Keratinocyte (primary cell): Measurements from ENCODE around the gene HPD. TPM values are rescaled to one million over a fixed set of nuclear protein-coding genes. Genes with fewer than 3 reads are reported as not detected.
"Not testable (repeated sequence)": the region's sequence is repeated elsewhere in the genome, so short reads cannot be mapped to it uniquely, and the experiment has no call there.

Experiments used
- DNase-seq: peaks from one replicate; pipeline ENCODE4 v3.0.0-alpha.2; 2011; ENCODE audit warnings: low read depth, missing footprints, low spot score
- FAIRE-seq: peaks from 2 replicates; lab custom pipeline; 2011; peaks lifted over from hg19 to GRCh38; lab: Jason Lieb, UNC
- H2AFZ ChIP-seq: 2 replicates; pipeline ENCODE4 v1.6.0; 2012; ENCODE audit warnings: low read length, control low read depth, inconsistent platforms; ENCODE audit not compliant: control insufficient read depth
- H3K27ac ChIP-seq: 2 replicates; pipeline ENCODE4 v1.5.1; 2011; ENCODE audit warnings: low read length; ENCODE audit not compliant: control insufficient read depth, insufficient read depth
- H3K27me3 ChIP-seq: 3 replicates; pipeline ENCODE4 v1.6.0; 2011; ENCODE audit warnings: low read length; ENCODE audit not compliant: control insufficient read depth, insufficient read depth; ENCODE audit errors: extremely low read depth
- H3K36me3 ChIP-seq, 2 experiments: 2 replicates in 1 of 2; 3 replicates in 1 of 2; pipeline ENCODE4 v1.5.1; 2011; ENCODE audit warnings: low read length in 2 of 2, mild to moderate bottlenecking in 1 of 2; ENCODE audit not compliant: control insufficient read depth in 2 of 2, insufficient read depth in 2 of 2; ENCODE audit errors: extremely low read depth in 1 of 2
- H3K4me1 ChIP-seq: 3 replicates; pipeline ENCODE4 v1.5.1; 2011; ENCODE audit warnings: low read length; ENCODE audit not compliant: control insufficient read depth, insufficient read depth; ENCODE audit errors: extremely low read depth
- H3K4me2 ChIP-seq: 3 replicates; pipeline ENCODE4 v1.6.0; 2011; ENCODE audit warnings: low read depth, low read length; ENCODE audit not compliant: control insufficient read depth, insufficient read depth; ENCODE audit errors: extremely low read depth
- H3K4me3 ChIP-seq, 3 experiments: fragments of 200-600 bp in 1 of 3; sonication (generic) in 1 of 3; 2 replicates in 2 of 3; 3 replicates in 1 of 3; pipeline ENCODE4 v1.5.1; 2011 to 2016; ENCODE audit warnings: low read length in 3 of 3, mild to moderate bottlenecking in 3 of 3, control low read depth in 2 of 3, inconsistent platforms in 1 of 3, low read depth in 1 of 3, mixed read lengths in 1 of 3, mixed run types in 1 of 3, moderate library complexity in 1 of 3; ENCODE audit not compliant: control insufficient read depth in 2 of 3, insufficient read depth in 2 of 3; ENCODE audit errors: extremely low read depth in 1 of 3
- H3K79me2 ChIP-seq: 2 replicates; pipeline ENCODE4 v1.6.0; 2012; ENCODE audit warnings: low read length; ENCODE audit not compliant: control insufficient read depth, insufficient read depth
- H3K9ac ChIP-seq: 3 replicates; pipeline ENCODE4 v1.6.0; 2011; ENCODE audit warnings: low read length; ENCODE audit not compliant: control insufficient read depth, insufficient read depth; ENCODE audit errors: extremely low read depth
- H3K9me1 ChIP-seq: 3 replicates; pipeline ENCODE4 v1.6.0; 2011; ENCODE audit warnings: low read length; ENCODE audit not compliant: control insufficient read depth, insufficient read depth; ENCODE audit errors: extremely low read depth
- H3K9me3 ChIP-seq: 2 replicates; pipeline ENCODE4 v1.5.1; 2012; ENCODE audit warnings: low read depth, low read length; ENCODE audit not compliant: control insufficient read depth
- H4K20me1 ChIP-seq: 3 replicates; pipeline ENCODE4 v1.6.0; 2011; ENCODE audit warnings: low read length; ENCODE audit not compliant: control insufficient read depth, insufficient read depth; ENCODE audit errors: extremely low read depth
- EZH2 ChIP-seq: IDR thresholded peaks from one replicate; pipeline ENCODE4 v1.6.1; 2012; ENCODE audit warnings: inconsistent platforms, mild to moderate bottlenecking, low read length, moderate library complexity
- dilution Hi-C: fragments of 300-500 bp; cut with MboI; formaldehyde crosslinking; loops from one replicate; pipeline ENCODE4 v1.7.0; 2020; ENCODE audit warnings: low sequenced_read_pairs; ENCODE audit not compliant: extremely low pct_ligation_motif_present
- polyA plus RNA-seq, 5 experiments: library from polyadenylated mRNA; depleted of rRNA in 3 of 5; stranded (reverse) in 3 of 5; stranded (forward) in 1 of 5; unstranded in 1 of 5; fragments of >200 nt; gene quantifications; 1 replicate in 1 of 5; 2 replicates in 3 of 5; 3 replicates in 1 of 5; pipeline versions ENCODE4 v1.2.1 to v1.2.3, GENCODE V29; 2011 to 2012; ENCODE audit warnings: missing spikeins in 2 of 5, low read depth in 1 of 5, low replicate concordance in 1 of 5
- TF ChIP-seq, protein P1 (sequence below), 3 experiments: IDR thresholded peaks in 1 of 3; conservative IDR thresholded peaks in 1 of 3; optimal IDR thresholded peaks in 1 of 3; 2 replicates in 2 of 3; 3 replicates in 1 of 3; pipeline versions ENCODE3 to v1.5.1; 2011; ENCODE audit warnings: low read length in 3 of 3, mild to moderate bottlenecking in 3 of 3, moderate library complexity in 2 of 3, control low read depth in 1 of 3, inconsistent platforms in 1 of 3; ENCODE audit not compliant: insufficient read depth in 2 of 3; ENCODE audit errors: extremely low read depth in 1 of 3

HPD gene
- polyA plus RNA-seq, 1 donor (not counting 4 experiments of a cell fraction or from before 2014, with no cell fraction given): not detected

GRCh38 chr12:121871467-121871866 lies 12.8 kb upstream of the HPD start:
- H3K27me3 ChIP-seq: no peaks in the 10 kb centered on the region
- FAIRE-seq (no peak), DNase-seq (no peak)
- H3K4me2 ChIP-seq: no peak overlapping the region
- H3K9ac ChIP-seq: no peak overlapping the region
- no peaks in the 10 kb centered on the region for H4K20me1 ChIP-seq
- TF ChIP-seq, protein P1, sequence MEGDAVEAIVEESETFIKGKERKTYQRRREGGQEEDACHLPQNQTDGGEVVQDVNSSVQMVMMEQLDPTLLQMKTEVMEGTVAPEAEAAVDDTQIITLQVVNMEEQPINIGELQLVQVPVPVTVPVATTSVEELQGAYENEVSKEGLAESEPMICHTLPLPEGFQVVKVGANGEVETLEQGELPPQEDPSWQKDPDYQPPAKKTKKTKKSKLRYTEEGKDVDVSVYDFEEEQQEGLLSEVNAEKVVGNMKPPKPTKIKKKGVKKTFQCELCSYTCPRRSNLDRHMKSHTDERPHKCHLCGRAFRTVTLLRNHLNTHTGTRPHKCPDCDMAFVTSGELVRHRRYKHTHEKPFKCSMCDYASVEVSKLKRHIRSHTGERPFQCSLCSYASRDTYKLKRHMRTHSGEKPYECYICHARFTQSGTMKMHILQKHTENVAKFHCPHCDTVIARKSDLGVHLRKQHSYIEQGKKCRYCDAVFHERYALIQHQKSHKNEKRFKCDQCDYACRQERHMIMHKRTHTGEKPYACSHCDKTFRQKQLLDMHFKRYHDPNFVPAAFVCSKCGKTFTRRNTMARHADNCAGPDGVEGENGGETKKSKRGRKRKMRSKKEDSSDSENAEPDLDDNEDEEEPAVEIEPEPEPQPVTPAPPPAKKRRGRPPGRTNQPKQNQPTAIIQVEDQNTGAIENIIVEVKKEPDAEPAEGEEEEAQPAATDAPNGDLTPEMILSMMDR (optimal IDR thresholded peaks at IDR 0.05 in 1 of 3, IDR thresholded peaks at IDR 0.05 in 1 of 3, conservative IDR thresholded peaks at IDR 0.05 in 1 of 3; ENCODE audit: extremely low read depth in 1 of 3, insufficient read depth in 2 of 3, low read length in 3 of 3): no peak
- TF ChIP-seq EZH2: no peak
- H3K36me3 ChIP-seq: no peaks in the 10 kb centered on the region
- H2AFZ ChIP-seq: no peak overlapping the region
- no peak overlapping the region for H3K4me3 ChIP-seq
- H3K27ac ChIP-seq: no peak overlapping the region
- H3K9me3 ChIP-seq: no peaks in the 10 kb centered on the region
- peaks cover 7% of the 10 kb centered on the region for H3K4me1 ChIP-seq
- dilution Hi-C loops: no loop called here
- no peaks in the 10 kb centered on the region for H3K79me2 ChIP-seq
- no peaks in the 10 kb centered on the region for H3K9me1 ChIP-seq

DNA sequence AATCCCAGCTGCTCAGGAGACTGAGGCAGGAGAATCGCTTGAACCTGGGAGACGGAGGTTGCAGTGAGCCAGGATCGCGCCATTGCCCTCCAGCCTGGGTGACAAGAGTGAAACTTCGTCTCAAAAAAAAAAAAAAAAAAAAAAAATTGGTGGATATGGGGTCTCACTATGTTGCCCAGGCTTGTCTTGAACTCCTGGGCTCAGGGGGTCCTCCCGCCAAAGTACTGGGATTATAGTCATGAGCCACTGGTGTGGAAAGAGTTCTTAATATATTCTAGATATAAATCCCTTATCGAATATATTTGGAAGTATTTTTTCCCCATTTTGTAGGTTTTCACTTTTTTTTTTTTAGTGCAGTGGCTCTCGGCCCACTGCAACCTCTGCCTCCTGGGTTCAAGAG lies 10.6 kb upstream of the HPD start:
- H3K4me1 ChIP-seq, H3K27ac ChIP-seq, dilution Hi-C loops, H3K79me2 ChIP-seq, H3K9ac ChIP-seq, DNase-seq, H3K9me1 ChIP-seq, H4K20me1 ChIP-seq, H2AFZ ChIP-seq, H3K27me3 ChIP-seq, H3K9me3 ChIP-seq, H3K4me2 ChIP-seq, FAIRE-seq, H3K36me3 ChIP-seq, H3K4me3 ChIP-seq: not testable (repeated sequence)

GRCh38 chr12:121866331-121866730 lies 7.7 kb upstream of the HPD start:
- TF ChIP-seq EZH2: no peak
- TF ChIP-seq, protein P1 (optimal IDR thresholded peaks at IDR 0.05 in 1 of 3, IDR thresholded peaks at IDR 0.05 in 1 of 3, conservative IDR thresholded peaks at IDR 0.05 in 1 of 3; ENCODE audit: extremely low read depth in 1 of 3, insufficient read depth in 2 of 3, low read length in 3 of 3): no peak
- DNase-seq: no peak
- no peak overlapping the region for H3K4me3 ChIP-seq
- H3K9me1 ChIP-seq: no peaks in the 10 kb centered on the region
- H2AFZ ChIP-seq: no peak overlapping the region
- no peak overlapping the region for H3K9ac ChIP-seq
- H3K27me3 ChIP-seq: no peaks in the 10 kb centered on the region
- no peaks in the 10 kb centered on the region for H3K79me2 ChIP-seq
- dilution Hi-C loops: no loop called here
- H4K20me1 ChIP-seq: no peaks in the 10 kb centered on the region
- no peak overlapping the region for H3K4me2 ChIP-seq
- no peak for FAIRE-seq
- H3K9me3 ChIP-seq: no peaks in the 10 kb centered on the region
- no peak overlapping the region for H3K27ac ChIP-seq
- no peaks in the 10 kb centered on the region for H3K4me1 ChIP-seq
- H3K36me3 ChIP-seq: no peaks in the 10 kb centered on the region
